Measurements from ENCODE around the gene LAGE3.

LAGE3 gene

GRCh38 chrX:154452823-154453222, 26.3 kb downstream of the LAGE3 start:
- no peak for DNase-seq

- no peak for DNase-seq
Observed at GRCh38 chrX:154450312-154450711, 28.8 kb downstream of the LAGE3 start.

GRCh38 chrX:154449618-154450017, 29.5 kb downstream of the LAGE3 start:
- no peak for DNase-seq

GRCh38 chrX:154448484-154448883, 30.6 kb downstream of the LAGE3 start:
- no peak for DNase-seq

GRCh38 chrX:154446430-154446829, 32.7 kb downstream of the LAGE3 start:
- no peak for DNase-seq

- no peak for DNase-seq
Observed at GRCh38 chrX:154445776-154446175, 33.3 kb downstream of the LAGE3 start.

GRCh38 chrX:154444755-154445246, 34.3 kb downstream of the LAGE3 start:
- no peak for DNase-seq

- DNase-seq = peak; percentile 43 to 44
Observed at GRCh38 chrX:154443992-154444754, 34.9 kb downstream of the LAGE3 start, which contains the start of gene FAM50A. FAM50A (plus strand) TSS chrX:154444141; CDS start chrX:154444236, 95 bp downstream.

- DNase-seq = no peak
Observed at GRCh38 chrX:154443479-154443910, 35.6 kb downstream of the LAGE3 start.

GRCh38 chrX:154441984-154442707, 36.9 kb downstream of the LAGE3 start:
- no peak for DNase-seq

GRCh38 chrX:154441564-154441963, 37.5 kb downstream of the LAGE3 start:
- no peak for DNase-seq

GRCh38 chrX:154440623-154441357, 38.3 kb downstream of the LAGE3 start:
- no peak for DNase-seq

GRCh38 chrX:154439841-154440240, 39.2 kb downstream of the LAGE3 start:
- no peak for DNase-seq

GRCh38 chrX:154437971-154438893, 40.8 kb downstream of the LAGE3 start:
- no peak for DNase-seq

GRCh38 chrX:154436983-154437752, 41.9 kb downstream of the LAGE3 start, which contains the start of gene GDI1:
GDI1 (plus strand) TSS chrX:154437154; CDS start chrX:154437255, 101 bp downstream.
- DNase-seq = peak in 1 of 2 experiments; percentile 20

- DNase-seq = peak; percentile 22 to 25
Observed at GRCh38 chrX:154436374-154436982, 42.6 kb downstream of the LAGE3 start.

- no peak for DNase-seq
Observed at GRCh38 chrX:154435171-154435733, 43.8 kb downstream of the LAGE3 start.

- DNase-seq = no peak
Observed at GRCh38 chrX:154434394-154435168, 44.5 kb downstream of the LAGE3 start.

- no peak for DNase-seq
Observed at GRCh38 chrX:154433605-154434004, 45.5 kb downstream of the LAGE3 start.
